GM12872 (cell line): ENCODE results near the gene TXNDC16.

Experiments
- TF ChIP-seq, protein P1 (sequence below): IDR thresholded peaks from 3 replicates; pipeline ENCODE4 v1.5.1; 2011; ENCODE audit warnings: low read depth, mild to moderate bottlenecking, low read length, moderate library complexity; ENCODE audit not compliant: insufficient read depth

The TXNDC16 gene

DNA sequence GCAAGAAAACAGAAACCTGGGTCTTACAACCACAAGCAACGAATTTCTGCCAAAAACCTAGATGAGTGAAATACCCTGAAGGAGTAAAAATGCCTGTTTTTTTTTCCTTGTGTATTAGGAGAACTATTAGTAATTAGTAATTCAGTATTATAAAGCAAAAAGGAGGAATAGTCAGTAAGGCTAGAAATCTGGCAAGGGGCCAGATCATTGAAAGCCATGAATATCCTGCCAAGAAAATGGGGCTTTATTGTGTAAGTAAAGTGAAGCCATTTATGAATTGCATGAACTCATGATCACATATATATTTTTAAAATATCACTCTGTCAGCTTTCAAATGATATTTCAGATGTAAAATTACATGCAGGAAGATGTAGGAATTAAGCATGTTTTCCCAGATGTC, 57.9 kb downstream of the TXNDC16 start:
- TF ChIP-seq, protein P1, sequence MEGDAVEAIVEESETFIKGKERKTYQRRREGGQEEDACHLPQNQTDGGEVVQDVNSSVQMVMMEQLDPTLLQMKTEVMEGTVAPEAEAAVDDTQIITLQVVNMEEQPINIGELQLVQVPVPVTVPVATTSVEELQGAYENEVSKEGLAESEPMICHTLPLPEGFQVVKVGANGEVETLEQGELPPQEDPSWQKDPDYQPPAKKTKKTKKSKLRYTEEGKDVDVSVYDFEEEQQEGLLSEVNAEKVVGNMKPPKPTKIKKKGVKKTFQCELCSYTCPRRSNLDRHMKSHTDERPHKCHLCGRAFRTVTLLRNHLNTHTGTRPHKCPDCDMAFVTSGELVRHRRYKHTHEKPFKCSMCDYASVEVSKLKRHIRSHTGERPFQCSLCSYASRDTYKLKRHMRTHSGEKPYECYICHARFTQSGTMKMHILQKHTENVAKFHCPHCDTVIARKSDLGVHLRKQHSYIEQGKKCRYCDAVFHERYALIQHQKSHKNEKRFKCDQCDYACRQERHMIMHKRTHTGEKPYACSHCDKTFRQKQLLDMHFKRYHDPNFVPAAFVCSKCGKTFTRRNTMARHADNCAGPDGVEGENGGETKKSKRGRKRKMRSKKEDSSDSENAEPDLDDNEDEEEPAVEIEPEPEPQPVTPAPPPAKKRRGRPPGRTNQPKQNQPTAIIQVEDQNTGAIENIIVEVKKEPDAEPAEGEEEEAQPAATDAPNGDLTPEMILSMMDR, result no peak

DNA sequence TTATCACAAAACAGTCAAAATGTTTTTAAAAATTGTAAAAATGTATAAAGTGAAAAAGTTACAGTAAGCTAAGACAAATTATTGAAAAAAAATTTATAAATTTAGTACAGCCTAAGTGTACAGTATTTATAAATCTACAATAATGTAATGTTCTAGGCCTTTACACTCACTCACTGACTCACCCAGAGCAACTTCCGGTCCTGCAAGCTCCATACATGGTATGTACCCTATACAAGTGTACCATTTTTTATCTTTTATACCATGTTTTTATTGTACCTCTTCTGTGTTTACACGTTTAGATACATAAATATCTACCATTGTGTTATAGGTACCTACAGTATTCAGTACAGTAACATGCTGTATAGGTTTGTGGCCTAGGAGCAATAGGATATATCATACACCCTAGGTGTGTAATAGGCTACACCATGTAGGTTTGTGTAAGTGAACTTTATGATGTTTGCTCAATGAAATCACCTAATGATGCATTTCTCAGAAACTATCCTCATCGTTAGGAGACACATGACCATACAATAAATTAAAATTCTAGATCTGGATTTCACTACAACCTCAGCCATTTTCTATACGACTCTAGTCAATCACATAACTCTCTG, 66.8 kb downstream of the TXNDC16 start:
- TF ChIP-seq, protein P1, result no peak

DNA sequence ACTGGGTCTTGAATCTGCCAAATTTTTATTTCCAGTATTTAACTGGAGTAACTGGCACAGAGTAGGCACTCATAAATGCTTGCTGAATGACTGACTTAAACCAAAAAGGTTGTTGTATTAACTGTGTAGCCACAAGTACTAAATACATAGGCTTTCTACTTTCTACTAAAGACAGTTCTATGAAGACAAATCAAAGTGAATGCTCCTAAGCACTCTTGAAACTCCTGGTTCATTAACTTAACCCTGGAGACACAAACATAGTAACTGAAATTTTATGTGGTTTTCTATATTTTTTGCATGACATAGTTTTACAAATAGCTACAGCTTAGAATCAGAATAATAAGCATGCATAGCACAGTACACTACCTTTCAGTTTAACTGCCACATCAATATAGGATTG, 70.4 kb downstream of the TXNDC16 start:
- TF ChIP-seq, protein P1, result no peak

DNA sequence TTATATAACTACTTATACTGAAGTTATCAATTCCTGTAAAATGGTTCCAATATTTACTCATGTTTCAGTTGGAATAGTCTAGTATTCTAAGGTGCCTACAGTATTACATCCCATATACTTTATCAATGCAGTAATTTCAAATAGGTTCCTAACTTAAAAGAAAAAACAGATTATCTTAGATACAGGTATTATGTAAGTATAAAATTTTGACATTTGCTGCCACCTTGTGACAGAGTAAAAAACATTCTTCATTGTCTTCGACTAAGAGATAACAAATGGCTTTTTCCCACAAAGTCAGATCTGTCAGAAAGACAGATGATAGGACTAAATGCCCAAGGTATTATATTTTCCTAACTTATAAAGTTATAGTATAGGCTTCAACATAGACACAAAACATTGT, 78.7 kb downstream of the TXNDC16 start:
- TF ChIP-seq, protein P1, result no peak

DNA sequence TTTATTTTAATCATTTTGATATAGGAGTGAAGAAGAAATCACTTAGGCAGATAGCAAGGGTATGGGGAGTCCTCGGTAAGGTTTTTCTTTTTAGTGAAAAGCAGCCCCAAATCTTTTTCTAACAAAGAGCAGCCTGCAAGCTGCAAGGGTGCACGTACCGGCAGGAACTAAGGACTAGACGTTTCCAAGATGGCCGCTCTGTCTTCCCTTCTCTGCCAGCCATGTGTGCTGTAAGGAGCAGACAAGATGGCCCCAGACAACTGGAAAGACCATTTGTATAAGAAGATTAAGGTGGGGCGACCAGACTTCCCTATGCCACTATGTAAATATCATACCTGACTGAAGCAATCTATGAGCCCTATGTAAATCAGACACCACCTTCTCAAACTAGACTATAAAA, 79.6 kb downstream of the TXNDC16 start:
- TF ChIP-seq, protein P1, result no peak

DNA sequence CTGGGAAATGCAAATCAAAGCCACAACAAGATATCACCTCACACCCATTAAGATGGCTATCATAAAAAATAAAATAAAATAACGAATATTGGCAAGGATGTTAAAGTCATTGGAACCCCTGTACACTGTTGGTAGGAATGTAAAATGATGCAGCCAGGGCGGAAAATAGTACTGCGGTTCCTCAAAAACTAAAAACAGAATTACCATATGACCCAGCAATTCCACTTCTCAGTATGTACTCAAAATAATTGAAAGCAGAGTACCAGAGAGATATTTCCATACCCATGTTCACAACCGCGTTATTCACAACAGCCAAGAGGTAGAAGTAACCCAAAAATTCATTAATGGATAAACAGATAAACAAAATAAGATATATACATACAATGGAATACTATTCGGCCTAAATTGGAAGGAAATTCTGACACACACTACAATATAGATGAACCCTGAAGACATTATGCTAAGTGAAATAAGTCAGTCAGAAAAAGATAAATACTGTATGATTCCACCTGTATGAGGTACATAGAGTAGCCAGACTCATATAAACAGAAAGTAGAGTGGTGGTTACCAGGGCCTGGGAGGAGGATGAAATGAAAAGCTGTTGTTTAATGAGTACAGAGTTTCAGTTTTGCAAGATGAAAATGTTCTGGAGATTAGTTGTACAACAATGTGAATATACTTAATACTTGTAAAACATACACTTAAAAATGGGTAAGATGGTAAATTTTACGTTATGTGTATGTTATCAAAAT, 84.6 kb downstream of the TXNDC16 start:
- TF ChIP-seq, protein P1, result no peak

DNA sequence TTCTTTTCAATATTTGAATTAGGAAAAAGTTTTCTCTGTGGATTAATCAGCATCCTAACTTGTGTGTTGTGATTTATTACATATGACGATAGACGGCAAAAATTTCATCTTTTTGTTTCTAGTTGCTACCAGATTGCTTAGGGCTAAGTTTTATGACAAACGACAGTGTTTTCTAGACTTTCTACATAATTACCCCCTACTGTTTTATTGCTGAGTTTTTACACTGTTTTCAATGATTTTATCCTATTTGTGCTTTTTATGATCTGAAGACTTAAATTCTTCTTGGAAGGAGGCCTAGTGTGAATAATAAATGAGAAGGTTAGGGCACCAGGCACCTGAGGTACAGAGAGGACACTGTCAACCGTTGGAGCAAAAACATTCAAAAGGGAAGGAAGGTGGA, 88.1 kb downstream of the TXNDC16 start:
- TF ChIP-seq, protein P1, result no peak
